Retinal pigment epithelial cell (primary cell): ENCODE data around the gene APCDD1L.
A peak's percentile ranks its signal among the peaks of the same experiment; 100 is the strongest.
"Not testable (repeated sequence)": the region's sequence is repeated elsewhere in the genome, so short reads cannot be mapped to it uniquely, and the experiment has no call there.

Experiments used
- DNase-seq: peaks from one replicate; pipeline ENCODE4 v3.0.0-alpha.2; 2010; ENCODE audit warnings: low read depth
- H3K4me3 ChIP-seq: 2 replicates; pipeline ENCODE4 v1.5.1; 2011; ENCODE audit warnings: mild to moderate bottlenecking, low read length, control low read depth, moderate library complexity
- TF ChIP-seq, protein P1 (sequence below): conservative IDR thresholded peaks from 2 replicates; pipeline ENCODE4 v1.5.1; 2011; ENCODE audit warnings: low read depth, low read length, control low read depth, inconsistent platforms

The APCDD1L gene

DNA sequence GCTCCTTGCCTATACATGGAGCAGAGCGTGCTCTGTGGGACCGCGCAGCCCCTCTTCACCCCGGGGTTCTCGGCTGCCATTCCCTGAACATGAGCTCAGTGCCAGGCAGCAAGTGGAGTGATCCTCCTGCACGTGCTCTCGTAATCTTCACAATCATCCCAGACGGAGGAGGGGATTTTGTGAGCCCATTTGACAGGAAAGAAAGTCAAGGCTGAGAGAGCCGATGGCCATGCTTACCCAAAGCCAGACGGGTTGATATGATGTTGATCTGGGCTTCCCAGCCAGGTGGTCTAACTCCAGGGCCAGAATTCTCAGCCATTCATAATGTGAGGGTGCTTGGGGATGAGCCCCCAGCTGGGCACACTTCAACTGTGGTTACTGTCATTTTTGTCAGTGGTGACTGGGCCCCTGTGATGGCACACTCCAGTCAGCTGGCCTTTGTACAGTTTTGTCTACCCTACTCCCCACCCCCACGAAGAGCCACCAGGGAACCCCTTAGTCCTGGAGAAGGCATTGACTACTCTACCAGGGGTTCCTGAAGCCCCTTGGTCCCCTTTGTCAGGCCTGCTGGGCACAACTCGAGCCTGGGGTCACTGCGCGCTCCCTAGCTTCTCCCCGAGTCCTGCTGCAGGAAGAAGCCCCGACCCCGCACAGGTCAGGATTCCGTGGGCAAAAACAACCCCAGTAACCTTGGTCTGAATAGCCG lies 1.5 kb downstream of the APCDD1L start:
- DNase-seq: no peak
- H3K4me3 ChIP-seq: peak overlapping the region; percentile 44
- TF ChIP-seq, protein P1, sequence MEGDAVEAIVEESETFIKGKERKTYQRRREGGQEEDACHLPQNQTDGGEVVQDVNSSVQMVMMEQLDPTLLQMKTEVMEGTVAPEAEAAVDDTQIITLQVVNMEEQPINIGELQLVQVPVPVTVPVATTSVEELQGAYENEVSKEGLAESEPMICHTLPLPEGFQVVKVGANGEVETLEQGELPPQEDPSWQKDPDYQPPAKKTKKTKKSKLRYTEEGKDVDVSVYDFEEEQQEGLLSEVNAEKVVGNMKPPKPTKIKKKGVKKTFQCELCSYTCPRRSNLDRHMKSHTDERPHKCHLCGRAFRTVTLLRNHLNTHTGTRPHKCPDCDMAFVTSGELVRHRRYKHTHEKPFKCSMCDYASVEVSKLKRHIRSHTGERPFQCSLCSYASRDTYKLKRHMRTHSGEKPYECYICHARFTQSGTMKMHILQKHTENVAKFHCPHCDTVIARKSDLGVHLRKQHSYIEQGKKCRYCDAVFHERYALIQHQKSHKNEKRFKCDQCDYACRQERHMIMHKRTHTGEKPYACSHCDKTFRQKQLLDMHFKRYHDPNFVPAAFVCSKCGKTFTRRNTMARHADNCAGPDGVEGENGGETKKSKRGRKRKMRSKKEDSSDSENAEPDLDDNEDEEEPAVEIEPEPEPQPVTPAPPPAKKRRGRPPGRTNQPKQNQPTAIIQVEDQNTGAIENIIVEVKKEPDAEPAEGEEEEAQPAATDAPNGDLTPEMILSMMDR: no peak

DNA sequence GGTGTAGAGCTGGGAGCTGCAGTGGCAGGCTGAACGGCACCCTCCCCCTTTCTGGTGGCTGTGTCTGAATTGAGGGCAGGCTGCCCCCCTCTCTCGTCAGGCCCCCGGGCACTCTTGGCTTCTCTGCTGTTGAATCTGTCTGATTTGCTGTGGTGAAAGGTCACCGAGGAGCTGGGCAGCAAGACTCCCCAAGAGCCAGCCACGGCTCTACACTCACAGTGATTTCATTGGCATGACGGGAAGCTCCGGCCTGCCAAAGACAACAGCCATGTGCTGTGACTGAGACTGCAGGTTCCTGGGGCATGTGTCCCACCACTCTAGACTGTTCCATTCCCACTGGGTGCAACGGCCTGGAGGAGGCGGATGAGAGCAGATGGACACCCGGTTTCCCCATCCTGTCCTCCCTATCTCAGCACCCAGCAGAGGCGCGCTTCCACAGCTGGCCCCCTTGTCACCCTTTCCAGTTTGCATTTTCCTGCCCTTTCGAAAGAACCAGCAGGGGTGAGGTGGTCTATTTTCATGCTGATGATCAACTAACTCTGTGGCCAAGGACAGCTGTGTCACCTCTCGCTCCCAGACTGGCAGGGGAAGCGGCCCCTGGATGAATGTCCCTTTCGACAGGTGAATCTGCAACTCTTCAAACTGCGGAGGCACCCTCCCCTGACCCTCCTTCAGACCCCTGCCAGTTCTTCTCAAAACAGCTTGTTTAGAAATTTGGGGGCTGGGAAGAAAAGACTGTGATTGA lies 2.2 kb downstream of the APCDD1L start:
- no peak overlapping the region for H3K4me3 ChIP-seq
- TF ChIP-seq, protein P1: no peak

DNA sequence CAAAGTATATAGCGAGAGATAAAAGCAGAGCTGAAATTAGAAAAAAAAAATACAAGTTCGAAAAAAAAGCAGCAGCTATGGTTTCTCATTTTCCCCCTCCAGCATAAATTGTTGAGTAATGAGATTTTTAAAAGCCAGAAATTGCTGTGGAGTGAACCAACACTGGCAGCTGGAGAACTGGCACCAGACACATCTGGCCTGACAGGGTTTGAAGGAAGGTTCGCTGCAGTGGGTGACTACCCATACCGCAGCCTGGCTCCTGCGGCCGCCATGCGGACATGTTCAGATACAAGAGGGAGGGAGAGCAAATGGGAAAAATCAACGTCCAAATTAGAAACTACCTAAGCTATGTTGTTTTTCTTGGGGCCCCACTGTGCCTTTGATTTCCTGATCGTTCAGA lies 3.3 kb downstream of the APCDD1L start:
- DNase-seq: no peak
- TF ChIP-seq, protein P1: no peak
- H3K4me3 ChIP-seq: no peak overlapping the region

More for the DNA sequence above, 2.2 kb downstream of the APCDD1L start:
- DNase-seq: no peak

DNA sequence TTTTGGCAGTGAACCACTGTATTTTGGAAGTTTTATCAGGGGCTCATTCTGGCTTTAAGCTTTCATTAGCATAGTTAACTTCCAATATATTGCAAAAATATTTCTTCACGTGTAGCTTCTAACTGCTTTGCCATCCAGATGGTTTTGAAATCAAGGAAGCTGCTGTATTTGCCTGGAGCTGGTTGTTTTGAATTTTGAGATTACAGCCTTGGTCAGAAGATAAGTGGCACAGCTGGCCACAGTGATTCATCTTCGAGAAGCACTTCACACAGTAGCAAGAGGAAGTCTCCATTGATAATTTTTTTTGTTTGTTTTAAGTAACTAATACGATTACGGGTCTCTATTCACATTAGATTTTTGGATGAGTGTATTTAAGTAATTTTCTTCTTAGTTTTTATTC lies 3.8 kb downstream of the APCDD1L start:
- no peak overlapping the region for H3K4me3 ChIP-seq
- no peak for DNase-seq
- TF ChIP-seq, protein P1: no peak

DNA sequence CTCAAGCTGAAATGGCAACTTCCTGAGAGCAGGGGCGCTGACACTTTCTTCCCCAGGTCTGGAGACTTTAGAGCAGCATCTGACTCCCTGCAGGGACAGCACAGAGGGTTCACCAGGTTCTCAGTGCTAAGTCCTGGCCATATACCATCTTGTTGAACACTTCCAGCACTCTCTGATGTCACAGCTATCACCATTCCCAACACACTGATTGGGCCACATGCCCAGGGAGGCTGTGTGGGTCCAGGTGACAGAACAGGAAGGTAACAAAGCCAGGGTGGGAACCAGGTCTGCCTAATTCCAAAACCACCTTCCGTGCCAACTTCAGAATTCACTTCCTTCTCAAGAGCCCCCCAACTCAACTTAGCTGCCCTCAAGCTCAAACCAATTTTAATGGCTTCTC lies 4.3 kb downstream of the APCDD1L start:
- DNase-seq: no peak
- TF ChIP-seq, protein P1: no peak
- no peak overlapping the region for H3K4me3 ChIP-seq

DNA sequence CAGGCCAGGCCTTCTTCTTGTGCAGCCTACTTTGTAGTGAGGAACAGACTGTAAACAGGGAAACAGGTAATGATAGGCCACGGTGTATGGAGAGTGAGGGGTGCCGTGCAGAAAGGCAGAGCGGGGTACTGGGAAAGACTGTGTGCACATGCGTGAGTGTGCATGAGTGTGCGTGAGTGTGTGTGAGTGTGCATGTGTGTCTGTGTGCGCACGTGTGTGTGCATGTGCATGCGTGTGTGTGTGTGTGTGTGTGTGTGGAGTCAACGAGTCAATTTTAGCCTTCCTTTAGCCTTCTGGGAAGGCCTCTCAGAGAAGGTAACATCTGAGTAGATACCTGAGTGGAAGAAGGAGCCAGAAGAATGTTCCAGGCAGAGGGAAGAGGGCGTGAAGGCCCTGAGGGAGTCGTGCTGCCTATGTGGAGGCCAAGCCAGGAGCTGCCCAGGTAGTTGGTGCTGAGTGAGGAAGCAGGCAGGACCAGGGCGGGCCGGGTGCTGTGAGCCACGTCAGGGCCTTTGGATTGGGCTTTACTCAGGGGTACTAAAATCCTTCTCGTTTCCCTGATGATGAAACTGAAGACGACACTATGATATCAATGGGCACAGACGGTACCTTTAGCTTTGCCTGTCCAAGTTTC lies 6.3 kb downstream of the APCDD1L start:
- TF ChIP-seq, protein P1: no peak
- DNase-seq: no peak
- no peak overlapping the region for H3K4me3 ChIP-seq

DNA sequence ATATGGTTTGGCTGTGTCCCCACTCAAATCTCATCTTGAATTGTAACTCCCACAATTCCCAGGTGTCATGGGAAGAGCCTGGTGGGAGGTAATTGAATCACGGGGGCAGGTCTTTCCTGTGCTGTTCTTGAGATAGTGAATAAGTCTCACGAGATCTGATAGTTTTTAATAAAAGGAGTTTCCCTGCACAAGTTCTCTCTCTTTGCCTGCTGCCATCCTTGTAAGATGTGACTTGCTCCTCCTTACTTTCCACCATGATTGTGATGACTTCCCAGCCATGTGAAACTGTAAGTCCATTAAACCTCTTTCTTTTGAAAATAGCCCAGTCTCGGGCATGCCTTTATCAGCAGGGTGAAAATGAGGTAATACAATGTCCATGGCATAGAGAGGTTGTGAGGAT lies 8.2 kb downstream of the APCDD1L start:
- not testable (repeated sequence) for H3K4me3 ChIP-seq, DNase-seq
